Neural cell (in vitro differentiated cells): ENCODE data around the gene DLL1.

Source experiments
- EP300 ChIP-seq: fragments of 450-650 bp; conservative IDR thresholded peaks from 2 replicates; pipeline ENCODE4 v1.6.1; 2014; ENCODE audit warnings: antibody characterized with exemption, mild to moderate bottlenecking, moderate library complexity; ENCODE audit not compliant: poor library complexity, severe bottlenecking
- EZH2 ChIP-seq: fragments of 200-600, 300-800 bp; shearing (Covaris generic), sonication (generic); IDR thresholded peaks from 2 replicates; pipeline ENCODE4 v1.6.1; 2014; ENCODE audit warnings: antibody characterized with exemption, low read length, borderline replicate concordance, mild to moderate bottlenecking; ENCODE audit not compliant: insufficient read depth, poor library complexity, severe bottlenecking
- POLR2AphosphoS5 ChIP-seq: IDR thresholded peaks from 2 replicates; pipeline ENCODE4 v1.6.1; 2012
- TAF1 ChIP-seq: IDR thresholded peaks from 2 replicates; pipeline ENCODE4 v1.6.1; 2012; ENCODE audit warnings: low read depth
- TF ChIP-seq, protein P1 (sequence below): fragments of 450-650 bp; IDR thresholded peaks from 2 replicates; pipeline ENCODE4 v1.5.1; 2014; ENCODE audit warnings: antibody characterized with exemption, mild to moderate bottlenecking, moderate library complexity; ENCODE audit not compliant: poor library complexity, severe bottlenecking
- TF ChIP-seq, protein P2 (sequence below): IDR thresholded peaks from 2 replicates; pipeline ENCODE4 v1.6.1; 2012; ENCODE audit warnings: borderline replicate concordance

DNA sequence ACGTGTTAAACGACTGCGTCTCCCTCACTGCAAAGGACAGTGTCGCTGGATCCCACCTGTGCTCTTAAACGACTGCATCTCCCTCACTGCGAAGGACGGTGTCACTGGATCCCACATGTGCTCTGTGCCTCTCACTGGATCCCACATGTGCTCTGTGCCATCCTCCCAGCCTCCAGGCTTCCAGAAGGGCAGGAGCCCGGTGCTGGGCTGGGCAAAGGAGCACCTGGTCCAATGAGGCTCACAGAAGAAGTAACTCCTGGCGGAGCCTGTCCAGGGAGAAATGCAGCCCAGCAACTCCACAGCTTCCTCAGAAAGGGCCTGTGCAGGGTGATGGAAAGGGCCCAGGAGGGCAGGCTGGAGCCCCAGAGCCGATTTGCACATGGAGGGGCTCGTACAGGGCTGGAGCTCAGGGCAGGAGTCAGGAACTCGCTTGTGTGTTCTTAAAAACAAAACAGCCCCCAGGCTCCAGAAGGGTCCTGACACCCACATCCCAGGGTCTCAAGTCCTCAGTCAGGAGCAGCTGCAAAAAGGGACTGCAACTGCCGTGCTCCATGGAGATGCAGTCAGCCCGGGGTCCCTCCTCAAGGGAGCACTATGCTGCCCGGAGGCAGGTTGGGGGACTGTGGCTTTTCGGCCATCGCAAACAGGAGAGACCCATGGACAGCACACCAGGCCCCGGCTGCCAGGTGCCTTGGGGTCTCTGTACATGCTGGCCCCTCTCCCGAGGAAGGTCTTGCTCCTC is 52.7 kb downstream of the DLL1 start:
- no peak for TF ChIP-seq EZH2
- TF ChIP-seq POLR2AphosphoS5 = no peak
- TF ChIP-seq, protein P1, sequence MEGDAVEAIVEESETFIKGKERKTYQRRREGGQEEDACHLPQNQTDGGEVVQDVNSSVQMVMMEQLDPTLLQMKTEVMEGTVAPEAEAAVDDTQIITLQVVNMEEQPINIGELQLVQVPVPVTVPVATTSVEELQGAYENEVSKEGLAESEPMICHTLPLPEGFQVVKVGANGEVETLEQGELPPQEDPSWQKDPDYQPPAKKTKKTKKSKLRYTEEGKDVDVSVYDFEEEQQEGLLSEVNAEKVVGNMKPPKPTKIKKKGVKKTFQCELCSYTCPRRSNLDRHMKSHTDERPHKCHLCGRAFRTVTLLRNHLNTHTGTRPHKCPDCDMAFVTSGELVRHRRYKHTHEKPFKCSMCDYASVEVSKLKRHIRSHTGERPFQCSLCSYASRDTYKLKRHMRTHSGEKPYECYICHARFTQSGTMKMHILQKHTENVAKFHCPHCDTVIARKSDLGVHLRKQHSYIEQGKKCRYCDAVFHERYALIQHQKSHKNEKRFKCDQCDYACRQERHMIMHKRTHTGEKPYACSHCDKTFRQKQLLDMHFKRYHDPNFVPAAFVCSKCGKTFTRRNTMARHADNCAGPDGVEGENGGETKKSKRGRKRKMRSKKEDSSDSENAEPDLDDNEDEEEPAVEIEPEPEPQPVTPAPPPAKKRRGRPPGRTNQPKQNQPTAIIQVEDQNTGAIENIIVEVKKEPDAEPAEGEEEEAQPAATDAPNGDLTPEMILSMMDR = no peak
- TF ChIP-seq, protein P2, sequence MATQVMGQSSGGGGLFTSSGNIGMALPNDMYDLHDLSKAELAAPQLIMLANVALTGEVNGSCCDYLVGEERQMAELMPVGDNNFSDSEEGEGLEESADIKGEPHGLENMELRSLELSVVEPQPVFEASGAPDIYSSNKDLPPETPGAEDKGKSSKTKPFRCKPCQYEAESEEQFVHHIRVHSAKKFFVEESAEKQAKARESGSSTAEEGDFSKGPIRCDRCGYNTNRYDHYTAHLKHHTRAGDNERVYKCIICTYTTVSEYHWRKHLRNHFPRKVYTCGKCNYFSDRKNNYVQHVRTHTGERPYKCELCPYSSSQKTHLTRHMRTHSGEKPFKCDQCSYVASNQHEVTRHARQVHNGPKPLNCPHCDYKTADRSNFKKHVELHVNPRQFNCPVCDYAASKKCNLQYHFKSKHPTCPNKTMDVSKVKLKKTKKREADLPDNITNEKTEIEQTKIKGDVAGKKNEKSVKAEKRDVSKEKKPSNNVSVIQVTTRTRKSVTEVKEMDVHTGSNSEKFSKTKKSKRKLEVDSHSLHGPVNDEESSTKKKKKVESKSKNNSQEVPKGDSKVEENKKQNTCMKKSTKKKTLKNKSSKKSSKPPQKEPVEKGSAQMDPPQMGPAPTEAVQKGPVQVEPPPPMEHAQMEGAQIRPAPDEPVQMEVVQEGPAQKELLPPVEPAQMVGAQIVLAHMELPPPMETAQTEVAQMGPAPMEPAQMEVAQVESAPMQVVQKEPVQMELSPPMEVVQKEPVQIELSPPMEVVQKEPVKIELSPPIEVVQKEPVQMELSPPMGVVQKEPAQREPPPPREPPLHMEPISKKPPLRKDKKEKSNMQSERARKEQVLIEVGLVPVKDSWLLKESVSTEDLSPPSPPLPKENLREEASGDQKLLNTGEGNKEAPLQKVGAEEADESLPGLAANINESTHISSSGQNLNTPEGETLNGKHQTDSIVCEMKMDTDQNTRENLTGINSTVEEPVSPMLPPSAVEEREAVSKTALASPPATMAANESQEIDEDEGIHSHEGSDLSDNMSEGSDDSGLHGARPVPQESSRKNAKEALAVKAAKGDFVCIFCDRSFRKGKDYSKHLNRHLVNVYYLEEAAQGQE = no peak
- no peak for TF ChIP-seq TAF1
- no peak for TF ChIP-seq EP300
